HepG2 (cell line): ENCODE measurements around the gene WIPF2. TPM values are rescaled to one million over a fixed set of nuclear protein-coding genes. Genes with fewer than 3 reads are reported as not detected.

Experiments used
- FOXP1 ChIP-seq, 2 experiments: fragments of 450-650 bp in 1 of 2; IDR thresholded peaks; 2 replicates each; pipeline ENCODE4 v1.6.1; 2017 to 2018; ENCODE audit warnings: antibody characterized with exemption in 1 of 2
- KLF15 ChIP-seq: sonication (generic); formaldehyde crosslinking; IDR thresholded peaks from 2 replicates; pipeline ENCODE4 v1.8.1; 2023; ENCODE audit warnings: borderline replicate concordance, mild to moderate bottlenecking, inconsistent platforms, missing genetic modification reagents, mixed read lengths
- RORA ChIP-seq: sonication (generic); formaldehyde crosslinking; IDR thresholded peaks from 2 replicates; pipeline ENCODE4 v1.5.0; 2020; ENCODE audit warnings: mild to moderate bottlenecking, missing genetic modification reagents, moderate library complexity
- SALL2 ChIP-seq: sonication (generic); formaldehyde crosslinking; IDR thresholded peaks from 2 replicates; pipeline ENCODE4 v1.8.1; 2023; ENCODE audit warnings: mild to moderate bottlenecking, missing genetic modification reagents, inconsistent platforms
- SMAD9 ChIP-seq: sonication (generic); formaldehyde crosslinking; IDR thresholded peaks from 2 replicates; pipeline ENCODE4 v1.5.1; 2020; ENCODE audit warnings: mild to moderate bottlenecking, missing genetic modification reagents
- THYN1 ChIP-seq: sonication (generic); formaldehyde crosslinking; IDR thresholded peaks from 2 replicates; pipeline ENCODE4 v1.8.1; 2023; ENCODE audit warnings: low read depth, mild to moderate bottlenecking, moderate library complexity, missing genetic modification reagents, borderline replicate concordance
- ZNF10 ChIP-seq: sonication (generic); formaldehyde crosslinking; IDR thresholded peaks from 2 replicates; pipeline ENCODE4 v1.4.0; 2020; ENCODE audit warnings: mild to moderate bottlenecking, low read depth, missing genetic modification reagents, borderline replicate concordance
- ZNF253 ChIP-seq: sonication (generic); formaldehyde crosslinking; IDR thresholded peaks from 2 replicates; pipeline ENCODE4 v1.8.0; 2022; ENCODE audit warnings: mild to moderate bottlenecking, missing genetic modification reagents, borderline replicate concordance
- ZNF256 ChIP-seq: sonication (generic); formaldehyde crosslinking; conservative IDR thresholded peaks from 2 replicates; pipeline ENCODE4 v1.4.0; 2020; ENCODE audit warnings: missing genetic modification reagents
- ZNF331 ChIP-seq: sonication (generic); formaldehyde crosslinking; IDR thresholded peaks from 2 replicates; pipeline ENCODE4 v1.4.0; 2020; ENCODE audit warnings: missing genetic modification reagents
- ZNF678 ChIP-seq: sonication (generic); formaldehyde crosslinking; IDR thresholded peaks from 2 replicates; pipeline ENCODE4 v1.4.0; 2020; ENCODE audit warnings: mild to moderate bottlenecking, missing genetic modification reagents
- polyA plus RNA-seq, 8 experiments: library from polyadenylated mRNA; depleted of rRNA in 3 of 8; stranded (reverse) in 7 of 8; unstranded in 1 of 8; fragments of >200 nt; fragmentation: Illumina TruSeq in 4 of 8; extraction: Trizol in 4 of 8; gene quantifications; 2 replicates each; pipeline versions ENCODE4 v1.2.1 to v1.2.3, GENCODE V29; 2011 to 2016; ENCODE audit warnings: low read depth in 4 of 8, missing spikeins in 1 of 8, mixed read lengths in 1 of 8; ENCODE audit not compliant: insufficient read depth in 1 of 8
- total RNA-seq, 5 experiments: library from RNA; depleted of rRNA; stranded (reverse); fragments of >200 nt; fragmentation: Illumina TruSeq; extraction: Trizol; gene quantifications; 2 replicates each; pipeline ENCODE4 v1.2.3, GENCODE V29; 2016; ENCODE audit warnings: low read depth in 1 of 5
- TF ChIP-seq, protein P1 (sequence below), 2 experiments: IDR thresholded peaks; 2 replicates each; pipeline ENCODE4 v1.6.1; 2011 to 2012; ENCODE audit warnings: low read length in 2 of 2, borderline replicate concordance in 1 of 2, low read depth in 1 of 2, mild to moderate bottlenecking in 1 of 2, moderate library complexity in 1 of 2
- TF ChIP-seq, protein P2 (sequence below): sonication (generic); formaldehyde crosslinking; IDR thresholded peaks from 2 replicates; pipeline ENCODE4 v1.5.0; 2020; ENCODE audit warnings: mild to moderate bottlenecking, missing genetic modification reagents
- TF ChIP-seq, protein P3 (sequence below): sonication (generic); formaldehyde crosslinking; IDR thresholded peaks from 2 replicates; pipeline ENCODE4 v1.9.0; 2021; ENCODE audit warnings: mild to moderate bottlenecking, missing genetic modification reagents

Gene WIPF2
- total and polyA plus RNA-seq, 2 of the 13 experiments (the other 11 are each of a cell fraction or from before 2014, with no cell fraction given): 7.2 to 10.8 TPM

DNA sequence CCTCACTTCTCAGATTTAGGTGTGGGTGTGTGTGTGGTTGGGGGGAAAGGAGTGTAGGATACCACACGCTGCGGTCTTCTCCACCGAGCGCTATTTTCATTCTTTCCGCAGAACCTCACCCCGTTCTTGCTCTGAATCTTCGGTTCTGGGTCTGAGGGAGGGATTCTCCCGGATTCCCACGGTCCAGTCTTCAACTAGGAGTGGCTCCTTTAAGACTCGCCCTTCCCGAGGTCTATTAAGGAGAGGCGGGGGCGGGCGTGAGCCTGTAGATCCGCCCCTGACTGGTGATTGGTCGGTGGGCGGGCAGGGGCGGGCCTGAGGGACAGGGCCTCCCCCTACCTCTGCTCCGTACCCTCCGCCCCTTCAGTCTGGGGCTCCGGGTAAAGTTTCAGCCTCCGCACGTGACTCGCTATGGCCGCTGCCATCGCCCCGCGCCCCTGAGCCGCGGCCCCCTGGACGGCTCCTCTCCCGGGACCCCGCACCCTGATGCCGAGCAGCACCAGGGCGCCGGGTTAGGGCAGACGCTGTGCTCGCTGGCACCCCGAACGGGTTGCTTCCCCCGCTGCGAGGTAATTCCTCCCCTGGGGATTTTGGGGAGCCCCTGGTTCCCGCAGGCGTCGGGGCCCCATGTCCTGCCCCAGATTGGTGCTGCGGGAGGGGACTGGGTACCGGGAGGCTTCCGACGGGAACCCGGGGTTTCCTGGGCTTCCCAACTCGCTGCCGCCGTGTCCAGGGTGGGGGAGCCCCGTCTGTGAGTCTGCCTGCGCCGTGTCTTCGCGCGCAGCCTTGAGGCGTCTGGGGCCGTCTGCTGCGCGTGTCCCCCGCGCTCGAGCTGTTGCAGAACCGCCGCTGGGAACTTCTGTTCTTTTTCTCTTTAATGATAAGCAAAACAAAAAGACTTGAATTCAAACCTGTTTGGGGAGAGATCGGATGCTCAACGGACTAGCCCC, 99.1 kb downstream of the WIPF2 start (continued):
- TF ChIP-seq, protein P1, sequence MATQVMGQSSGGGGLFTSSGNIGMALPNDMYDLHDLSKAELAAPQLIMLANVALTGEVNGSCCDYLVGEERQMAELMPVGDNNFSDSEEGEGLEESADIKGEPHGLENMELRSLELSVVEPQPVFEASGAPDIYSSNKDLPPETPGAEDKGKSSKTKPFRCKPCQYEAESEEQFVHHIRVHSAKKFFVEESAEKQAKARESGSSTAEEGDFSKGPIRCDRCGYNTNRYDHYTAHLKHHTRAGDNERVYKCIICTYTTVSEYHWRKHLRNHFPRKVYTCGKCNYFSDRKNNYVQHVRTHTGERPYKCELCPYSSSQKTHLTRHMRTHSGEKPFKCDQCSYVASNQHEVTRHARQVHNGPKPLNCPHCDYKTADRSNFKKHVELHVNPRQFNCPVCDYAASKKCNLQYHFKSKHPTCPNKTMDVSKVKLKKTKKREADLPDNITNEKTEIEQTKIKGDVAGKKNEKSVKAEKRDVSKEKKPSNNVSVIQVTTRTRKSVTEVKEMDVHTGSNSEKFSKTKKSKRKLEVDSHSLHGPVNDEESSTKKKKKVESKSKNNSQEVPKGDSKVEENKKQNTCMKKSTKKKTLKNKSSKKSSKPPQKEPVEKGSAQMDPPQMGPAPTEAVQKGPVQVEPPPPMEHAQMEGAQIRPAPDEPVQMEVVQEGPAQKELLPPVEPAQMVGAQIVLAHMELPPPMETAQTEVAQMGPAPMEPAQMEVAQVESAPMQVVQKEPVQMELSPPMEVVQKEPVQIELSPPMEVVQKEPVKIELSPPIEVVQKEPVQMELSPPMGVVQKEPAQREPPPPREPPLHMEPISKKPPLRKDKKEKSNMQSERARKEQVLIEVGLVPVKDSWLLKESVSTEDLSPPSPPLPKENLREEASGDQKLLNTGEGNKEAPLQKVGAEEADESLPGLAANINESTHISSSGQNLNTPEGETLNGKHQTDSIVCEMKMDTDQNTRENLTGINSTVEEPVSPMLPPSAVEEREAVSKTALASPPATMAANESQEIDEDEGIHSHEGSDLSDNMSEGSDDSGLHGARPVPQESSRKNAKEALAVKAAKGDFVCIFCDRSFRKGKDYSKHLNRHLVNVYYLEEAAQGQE (IDR thresholded peaks at IDR 0.05; ENCODE audit: borderline replicate concordance in 1 of 2, low read depth in 1 of 2, low read length in 2 of 2): no peak
- no peak; the same call in 1 of the 2 replicates for TF ChIP-seq ZNF256 (CRISPR knock-in tag)
- TF ChIP-seq ZNF253 (CRISPR knock-in tag): no peak
- peak; percentile 57; the same call in 1 of the 2 replicates for TF ChIP-seq ZNF678
- no peak for TF ChIP-seq FOXP1 (IDR thresholded peaks at IDR 0.05)
- TF ChIP-seq FOXP1 (CRISPR knock-in tag; IDR thresholded peaks at IDR 0.05): no peak
- TF ChIP-seq, protein P2, sequence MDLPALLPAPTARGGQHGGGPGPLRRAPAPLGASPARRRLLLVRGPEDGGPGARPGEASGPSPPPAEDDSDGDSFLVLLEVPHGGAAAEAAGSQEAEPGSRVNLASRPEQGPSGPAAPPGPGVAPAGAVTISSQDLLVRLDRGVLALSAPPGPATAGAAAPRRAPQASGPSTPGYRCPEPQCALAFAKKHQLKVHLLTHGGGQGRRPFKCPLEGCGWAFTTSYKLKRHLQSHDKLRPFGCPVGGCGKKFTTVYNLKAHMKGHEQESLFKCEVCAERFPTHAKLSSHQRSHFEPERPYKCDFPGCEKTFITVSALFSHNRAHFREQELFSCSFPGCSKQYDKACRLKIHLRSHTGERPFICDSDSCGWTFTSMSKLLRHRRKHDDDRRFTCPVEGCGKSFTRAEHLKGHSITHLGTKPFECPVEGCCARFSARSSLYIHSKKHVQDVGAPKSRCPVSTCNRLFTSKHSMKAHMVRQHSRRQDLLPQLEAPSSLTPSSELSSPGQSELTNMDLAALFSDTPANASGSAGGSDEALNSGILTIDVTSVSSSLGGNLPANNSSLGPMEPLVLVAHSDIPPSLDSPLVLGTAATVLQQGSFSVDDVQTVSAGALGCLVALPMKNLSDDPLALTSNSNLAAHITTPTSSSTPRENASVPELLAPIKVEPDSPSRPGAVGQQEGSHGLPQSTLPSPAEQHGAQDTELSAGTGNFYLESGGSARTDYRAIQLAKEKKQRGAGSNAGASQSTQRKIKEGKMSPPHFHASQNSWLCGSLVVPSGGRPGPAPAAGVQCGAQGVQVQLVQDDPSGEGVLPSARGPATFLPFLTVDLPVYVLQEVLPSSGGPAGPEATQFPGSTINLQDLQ: peak; percentile 54; the same call in 1 of the 2 replicates
- TF ChIP-seq, protein P3, sequence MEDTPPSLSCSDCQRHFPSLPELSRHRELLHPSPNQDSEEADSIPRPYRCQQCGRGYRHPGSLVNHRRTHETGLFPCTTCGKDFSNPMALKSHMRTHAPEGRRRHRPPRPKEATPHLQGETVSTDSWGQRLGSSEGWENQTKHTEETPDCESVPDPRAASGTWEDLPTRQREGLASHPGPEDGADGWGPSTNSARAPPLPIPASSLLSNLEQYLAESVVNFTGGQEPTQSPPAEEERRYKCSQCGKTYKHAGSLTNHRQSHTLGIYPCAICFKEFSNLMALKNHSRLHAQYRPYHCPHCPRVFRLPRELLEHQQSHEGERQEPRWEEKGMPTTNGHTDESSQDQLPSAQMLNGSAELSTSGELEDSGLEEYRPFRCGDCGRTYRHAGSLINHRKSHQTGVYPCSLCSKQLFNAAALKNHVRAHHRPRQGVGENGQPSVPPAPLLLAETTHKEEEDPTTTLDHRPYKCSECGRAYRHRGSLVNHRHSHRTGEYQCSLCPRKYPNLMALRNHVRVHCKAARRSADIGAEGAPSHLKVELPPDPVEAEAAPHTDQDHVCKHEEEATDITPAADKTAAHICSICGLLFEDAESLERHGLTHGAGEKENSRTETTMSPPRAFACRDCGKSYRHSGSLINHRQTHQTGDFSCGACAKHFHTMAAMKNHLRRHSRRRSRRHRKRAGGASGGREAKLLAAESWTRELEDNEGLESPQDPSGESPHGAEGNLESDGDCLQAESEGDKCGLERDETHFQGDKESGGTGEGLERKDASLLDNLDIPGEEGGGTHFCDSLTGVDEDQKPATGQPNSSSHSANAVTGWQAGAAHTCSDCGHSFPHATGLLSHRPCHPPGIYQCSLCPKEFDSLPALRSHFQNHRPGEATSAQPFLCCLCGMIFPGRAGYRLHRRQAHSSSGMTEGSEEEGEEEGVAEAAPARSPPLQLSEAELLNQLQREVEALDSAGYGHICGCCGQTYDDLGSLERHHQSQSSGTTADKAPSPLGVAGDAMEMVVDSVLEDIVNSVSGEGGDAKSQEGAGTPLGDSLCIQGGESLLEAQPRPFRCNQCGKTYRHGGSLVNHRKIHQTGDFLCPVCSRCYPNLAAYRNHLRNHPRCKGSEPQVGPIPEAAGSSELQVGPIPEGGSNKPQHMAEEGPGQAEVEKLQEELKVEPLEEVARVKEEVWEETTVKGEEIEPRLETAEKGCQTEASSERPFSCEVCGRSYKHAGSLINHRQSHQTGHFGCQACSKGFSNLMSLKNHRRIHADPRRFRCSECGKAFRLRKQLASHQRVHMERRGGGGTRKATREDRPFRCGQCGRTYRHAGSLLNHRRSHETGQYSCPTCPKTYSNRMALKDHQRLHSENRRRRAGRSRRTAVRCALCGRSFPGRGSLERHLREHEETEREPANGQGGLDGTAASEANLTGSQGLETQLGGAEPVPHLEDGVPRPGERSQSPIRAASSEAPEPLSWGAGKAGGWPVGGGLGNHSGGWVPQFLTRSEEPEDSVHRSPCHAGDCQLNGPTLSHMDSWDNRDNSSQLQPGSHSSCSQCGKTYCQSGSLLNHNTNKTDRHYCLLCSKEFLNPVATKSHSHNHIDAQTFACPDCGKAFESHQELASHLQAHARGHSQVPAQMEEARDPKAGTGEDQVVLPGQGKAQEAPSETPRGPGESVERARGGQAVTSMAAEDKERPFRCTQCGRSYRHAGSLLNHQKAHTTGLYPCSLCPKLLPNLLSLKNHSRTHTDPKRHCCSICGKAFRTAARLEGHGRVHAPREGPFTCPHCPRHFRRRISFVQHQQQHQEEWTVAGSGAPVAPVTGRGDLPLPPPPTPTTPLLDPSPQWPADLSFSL (CRISPR knock-in tag): no peak
- TF ChIP-seq KLF15 (CRISPR knock-in tag): peak; percentile 33; the same call in 1 of the 2 replicates
- peak; percentile 39; the same call in 1 of the 2 replicates for TF ChIP-seq SALL2 (CRISPR knock-in tag)
- TF ChIP-seq ZNF10 (CRISPR knock-in tag): no peak
- no peak for TF ChIP-seq RORA (CRISPR knock-in tag)
- no peak for TF ChIP-seq SMAD9 (CRISPR knock-in tag)
- no peak for TF ChIP-seq THYN1
- peak; percentile 62; the same call in 1 of the 2 replicates for TF ChIP-seq ZNF331 (CRISPR knock-in tag)
